Left kidney (tissue), 2 donors: Measurements from ENCODE around the gene SYNDIG1. TPM values are rescaled to one million over a fixed set of nuclear protein-coding genes. Genes with fewer than 3 reads are reported as not detected.
A peak's percentile ranks its signal among the peaks of the same experiment; 100 is the strongest.
"Not testable (repeated sequence)": the region's sequence is repeated elsewhere in the genome, so short reads cannot be mapped to it uniquely, and the experiment has no call there.

Experiments
- DNase-seq: peaks from one replicate; pipeline ENCODE4 v3.0.0-alpha.2; 2013
- polyA plus RNA-seq: library from polyadenylated mRNA; unstranded; fragments of 120-200 nt; gene quantifications from one replicate; pipeline ENCODE4 v1.2.1, GENCODE V29; 2013; ENCODE audit not compliant: insufficient read length

The SYNDIG1 gene
- polyA plus RNA-seq, 1 donor = 6.5 TPM

DNA sequence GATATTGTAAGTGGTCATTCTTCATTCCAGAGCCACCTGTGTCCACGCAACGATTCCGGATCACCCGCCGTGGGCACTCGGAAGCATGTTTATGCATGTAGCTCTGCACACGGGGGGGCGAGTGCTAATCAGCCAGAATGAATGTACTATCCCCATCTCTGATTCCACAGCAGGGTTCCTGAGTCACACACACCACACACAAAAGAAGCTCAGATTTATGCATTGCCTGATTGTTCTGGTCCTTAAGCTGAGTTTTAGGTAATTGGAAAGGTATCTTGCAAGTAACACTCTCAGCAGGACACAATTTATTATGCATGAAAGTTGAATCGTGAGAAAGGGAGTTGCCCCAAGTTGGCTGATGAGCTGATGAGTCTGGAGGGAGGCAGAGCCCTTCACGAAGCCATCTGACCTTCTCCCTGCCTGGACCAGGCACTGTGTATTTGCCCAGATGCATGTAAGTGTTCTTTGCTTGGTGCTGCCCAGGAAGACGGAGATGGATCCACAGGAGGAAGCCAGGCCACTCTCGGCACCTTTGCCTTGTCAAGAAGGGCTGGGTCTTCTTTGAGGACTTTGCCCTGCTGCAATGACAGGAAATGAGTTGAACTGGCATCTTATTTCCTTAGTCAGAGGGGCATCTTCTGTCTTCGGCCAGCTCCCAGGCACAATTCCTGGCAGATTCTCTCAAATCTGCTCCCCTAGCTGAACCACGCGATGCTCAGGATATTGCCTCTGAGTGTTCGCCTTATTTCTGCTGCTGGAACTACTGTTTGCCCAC lies 141.1 kb downstream of the SYNDIG1 start:
- no peak for DNase-seq

- no peak for DNase-seq
Observed at GRCh38 chr20:24611360-24612140, 142.1 kb downstream of the SYNDIG1 start.

DNA sequence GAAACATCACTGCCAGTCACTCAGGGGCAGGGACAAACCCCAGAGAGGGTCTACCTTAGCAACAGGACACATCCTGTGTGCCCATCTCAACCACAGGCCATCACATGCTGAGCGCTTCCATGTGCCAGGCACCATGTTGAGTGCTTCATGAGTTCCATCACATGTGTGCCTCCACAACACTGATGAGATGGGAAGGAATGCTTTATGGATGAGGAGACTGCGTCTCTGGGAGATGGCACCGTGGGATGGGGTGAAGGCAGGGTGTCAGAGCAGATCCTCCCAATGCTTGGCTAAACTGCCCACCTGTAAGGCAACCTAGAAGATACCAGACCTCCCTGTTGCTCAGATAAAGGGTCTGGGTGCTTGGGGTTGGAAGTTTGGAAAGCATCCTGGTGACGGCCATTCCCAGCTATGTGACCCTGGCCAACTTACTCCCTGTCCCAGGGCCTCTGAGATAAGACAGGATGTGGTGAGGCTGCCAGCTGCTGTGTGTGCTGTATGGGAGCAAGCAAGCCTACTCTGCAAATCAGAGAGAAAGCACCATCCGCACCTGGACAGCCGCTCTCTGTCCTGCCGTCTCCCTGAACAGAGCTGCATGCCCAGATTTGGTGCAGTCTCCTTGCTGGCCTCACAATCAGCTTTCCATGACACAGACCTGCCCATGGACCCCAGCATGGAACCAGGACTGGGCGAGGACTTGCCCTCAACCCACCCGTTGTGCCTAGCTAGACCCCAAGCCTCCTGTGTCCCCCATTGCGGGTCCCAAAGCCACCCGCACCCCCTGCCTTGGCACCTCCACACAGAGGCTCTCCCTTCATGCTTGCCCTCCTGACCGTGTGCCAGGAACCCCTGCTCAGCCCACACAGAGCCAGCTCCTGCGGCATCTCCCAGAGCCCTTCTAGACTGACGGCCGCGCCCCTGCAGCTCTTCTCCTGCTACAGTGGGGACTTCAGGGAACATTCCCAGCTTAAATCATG lies 143.7 kb downstream of the SYNDIG1 start:
- DNase-seq = no peak

- no peak for DNase-seq
Observed at GRCh38 chr20:24614341-24614740, 144.9 kb downstream of the SYNDIG1 start.

GRCh38 chr20:24615353-24615752 lies 145.9 kb downstream of the SYNDIG1 start:
- DNase-seq = no peak

DNA sequence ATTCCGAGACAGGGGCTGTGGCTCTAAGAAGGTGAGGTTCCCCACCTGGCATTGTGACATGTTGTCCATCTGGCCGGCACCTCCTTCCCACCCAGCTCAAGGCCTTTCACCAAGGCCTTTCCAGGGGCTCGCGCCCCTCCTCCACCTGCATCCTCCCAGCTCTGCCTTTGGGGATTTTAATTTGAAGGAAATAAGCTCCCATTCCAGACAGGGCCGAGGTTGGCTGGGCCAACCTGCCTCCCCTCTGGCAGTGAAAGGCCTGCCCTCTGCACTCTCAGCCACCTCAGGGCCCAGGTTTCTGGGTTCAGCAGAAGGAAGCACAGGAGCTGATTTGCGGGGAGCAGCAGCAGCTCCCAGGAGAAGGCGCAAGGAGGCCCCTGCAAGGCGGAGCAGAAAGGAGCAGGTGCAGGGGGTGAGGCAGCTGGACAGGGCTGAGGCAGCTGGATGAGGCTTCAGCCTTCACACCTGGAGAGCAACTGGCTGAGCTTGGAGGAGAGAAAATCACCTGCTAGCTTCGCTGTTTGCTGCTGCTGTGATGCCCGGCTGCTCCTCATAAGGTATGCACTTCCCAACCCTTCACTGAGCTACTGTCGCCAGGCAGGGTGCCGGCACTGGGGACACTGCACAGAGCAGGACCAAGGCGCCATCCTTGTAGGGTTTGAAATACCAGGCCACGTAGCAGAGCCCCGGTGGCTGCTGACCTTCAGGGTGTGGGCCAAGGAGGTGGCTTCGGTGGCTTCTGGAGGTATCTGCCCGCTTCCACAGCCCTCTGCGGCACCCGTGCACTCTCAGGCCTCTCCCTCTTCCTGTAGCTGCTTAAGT lies 147.0 kb downstream of the SYNDIG1 start:
- DNase-seq = no peak

DNA sequence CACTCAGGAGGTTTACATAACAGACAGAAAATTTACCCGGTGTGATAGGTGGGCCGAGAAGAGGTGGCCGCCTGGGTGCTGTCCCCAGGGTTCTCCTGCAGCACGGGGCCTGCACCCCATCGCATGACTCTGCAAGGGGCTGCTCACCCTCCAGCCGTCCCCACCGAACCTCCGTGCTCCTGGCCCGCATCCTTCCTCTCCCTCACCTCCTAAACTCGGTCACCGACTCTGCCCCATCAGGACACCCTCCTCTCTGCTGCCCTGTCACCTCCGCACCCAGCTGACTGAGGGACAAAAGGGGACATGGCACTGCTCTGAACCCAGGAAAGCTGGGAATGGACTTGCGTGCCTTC lies 147.6 kb downstream of the SYNDIG1 start:
- no peak for DNase-seq

- DNase-seq = no peak
Observed at GRCh38 chr20:24617757-24618450, 148.5 kb downstream of the SYNDIG1 start.

GRCh38 chr20:24618739-24619138 lies 149.3 kb downstream of the SYNDIG1 start:
- no peak for DNase-seq

- DNase-seq = no peak
Observed at GRCh38 chr20:24619212-24619611, 149.8 kb downstream of the SYNDIG1 start.

- no peak for DNase-seq
Observed at GRCh38 chr20:24620937-24621519, 151.6 kb downstream of the SYNDIG1 start.

DNA sequence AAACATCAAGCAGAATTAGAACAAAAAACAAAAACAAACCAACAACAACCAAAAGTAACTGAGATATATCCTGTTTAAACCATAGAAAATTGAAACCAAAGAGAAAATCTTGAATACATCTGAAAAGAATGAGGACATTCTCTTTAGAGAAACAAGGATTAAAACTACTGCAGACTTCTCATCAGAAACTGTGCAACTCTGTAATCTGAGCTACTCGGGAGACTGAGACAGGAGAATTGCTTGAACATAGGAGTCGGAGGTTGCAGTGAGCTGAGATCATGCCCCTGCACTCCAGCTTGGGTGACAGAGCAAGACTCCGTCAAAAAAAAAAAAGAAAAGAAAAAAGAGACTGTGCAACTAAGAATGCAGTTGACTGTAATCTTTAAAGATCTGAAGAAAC lies 153.4 kb downstream of the SYNDIG1 start:
- no peak for DNase-seq

DNA sequence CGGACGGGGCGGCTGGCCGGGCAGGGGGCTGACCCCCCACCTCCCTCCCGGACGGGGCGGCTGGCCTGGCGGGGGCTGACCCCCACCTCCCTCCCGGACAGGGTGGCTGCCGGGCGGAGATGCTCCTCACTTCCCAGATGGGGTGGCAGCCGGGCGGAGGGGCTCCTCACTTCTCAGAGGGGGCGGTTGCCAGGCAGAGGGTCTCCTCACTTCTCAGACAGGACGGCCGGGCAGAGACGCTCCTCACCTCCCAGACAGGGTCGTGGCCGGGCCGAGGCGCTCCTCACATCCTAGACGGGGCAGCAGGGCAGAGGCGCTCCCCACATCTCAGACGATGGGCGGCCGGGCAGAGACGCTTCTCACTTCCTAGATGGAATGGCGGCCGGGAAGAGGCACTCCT lies 156.7 kb downstream of the SYNDIG1 start:
- not testable (repeated sequence) for DNase-seq

GRCh38 chr20:24627291-24627690 lies 157.9 kb downstream of the SYNDIG1 start:
- no peak for DNase-seq

- no peak for DNase-seq
Observed at GRCh38 chr20:24627926-24628325, 158.5 kb downstream of the SYNDIG1 start.

GRCh38 chr20:24628985-24629384 lies 159.6 kb downstream of the SYNDIG1 start:
- DNase-seq = no peak

DNA sequence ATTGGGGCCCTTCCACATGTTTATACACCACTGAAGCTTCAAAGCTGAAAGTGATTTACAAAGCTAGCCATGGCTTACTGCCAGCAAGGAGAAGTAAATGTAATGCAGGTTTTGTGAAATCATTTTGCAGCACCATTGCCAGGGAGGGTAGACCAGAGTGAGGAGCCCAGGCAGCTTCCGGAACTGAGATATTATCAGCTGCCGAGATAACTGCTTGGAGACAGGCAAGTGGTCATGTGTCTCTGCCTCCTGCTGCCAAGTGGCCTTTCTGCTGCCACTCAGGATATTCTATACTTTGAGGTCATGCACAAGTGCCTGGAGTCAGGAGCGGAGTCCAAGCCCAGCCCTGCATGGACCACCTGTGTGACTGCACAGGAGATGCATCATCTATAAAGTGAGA lies 160.2 kb downstream of the SYNDIG1 start:
- peak; percentile 18 for DNase-seq

DNA sequence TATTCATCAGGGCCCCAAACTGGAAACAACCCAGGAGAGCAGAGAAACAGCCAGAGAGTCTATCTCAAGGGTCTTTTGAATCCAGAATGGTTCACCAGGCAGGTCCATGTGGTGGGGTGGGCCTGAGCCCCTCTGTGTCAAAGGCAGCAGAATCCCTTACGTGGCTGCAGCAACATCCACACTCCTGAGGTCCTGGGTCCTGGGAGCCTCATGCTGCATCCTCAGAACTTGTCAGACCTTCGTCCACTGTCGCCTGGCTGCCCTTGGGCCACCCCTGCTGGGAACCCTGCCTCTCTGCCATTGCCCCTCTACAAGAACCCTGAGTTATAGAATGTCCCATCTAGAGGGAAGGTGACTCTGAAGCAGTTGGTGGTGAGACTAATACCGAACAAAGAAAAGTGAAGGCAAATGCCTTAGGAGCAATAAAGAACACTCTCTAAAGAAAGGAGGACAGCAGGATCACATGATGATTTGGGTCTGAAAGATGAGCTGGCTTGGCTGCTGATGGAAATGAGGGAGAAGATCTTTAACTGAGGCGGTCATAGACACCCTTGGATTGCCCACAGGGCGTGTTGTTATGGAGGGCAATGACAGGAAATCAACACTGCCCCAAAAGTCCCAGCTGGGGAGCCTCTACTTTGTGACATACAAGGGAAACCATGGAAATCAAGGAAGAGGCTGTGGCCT lies 161.2 kb downstream of the SYNDIG1 start:
- no peak for DNase-seq

DNA sequence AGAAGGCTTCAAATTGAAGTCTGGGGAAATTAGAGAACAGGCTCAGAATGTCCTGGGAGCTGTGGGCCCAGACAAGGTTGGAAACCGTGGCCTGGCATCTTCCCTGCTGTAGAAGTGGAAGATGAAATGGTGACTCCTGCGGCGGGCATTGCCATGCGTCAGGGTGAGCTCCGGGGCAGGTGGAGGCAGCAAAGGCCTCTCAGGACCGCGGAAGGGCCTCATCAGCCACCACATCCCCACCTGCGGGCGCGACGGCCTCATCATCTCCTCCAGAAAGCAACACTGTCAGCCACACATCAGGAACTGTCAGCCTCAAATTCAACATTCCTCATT lies 161.7 kb downstream of the SYNDIG1 start:
- DNase-seq = no peak

DNA sequence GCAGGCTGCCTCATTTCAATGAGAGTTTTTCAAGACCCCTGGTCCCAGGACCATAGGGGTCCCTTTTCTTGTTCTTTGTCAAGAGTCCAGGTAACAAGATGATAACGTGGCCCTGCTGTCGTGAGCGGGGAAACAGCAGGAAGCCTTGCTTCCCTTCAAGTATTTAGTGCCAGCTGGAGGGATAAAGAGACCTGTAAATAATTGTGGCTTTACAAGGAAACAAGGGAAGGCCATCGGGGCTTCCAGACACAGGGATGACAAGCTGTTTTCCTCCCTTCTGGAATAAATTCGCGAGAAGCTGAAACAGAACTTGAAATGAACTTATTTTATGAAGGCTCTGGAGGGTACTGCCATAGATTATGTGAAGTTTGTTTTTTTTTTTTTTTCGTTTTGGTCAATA lies 163.2 kb downstream of the SYNDIG1 start:
- DNase-seq = no peak
